ENCODE results near the gene TNP2. TPM values are rescaled to one million over a fixed set of nuclear protein-coding genes. Genes with fewer than 3 reads are reported as not detected.
"Not testable (repeated sequence)": the region's sequence is repeated elsewhere in the genome, so short reads cannot be mapped to it uniquely, and the experiment has no call there.

The TNP2 gene
- total RNA-seq, 1 donor from 2014 or later, result not detected

- ATAC-seq, result no peak
- no peak for DNase-seq
Measured at GRCh38 chr16:11301645-11302501, 32.7 kb upstream of the TNP2 start.

GRCh38 chr16:11300560-11300892 is 31.4 kb upstream of the TNP2 start:
- intact Hi-C loops (cut with micrococcal nuclease), result no loop called here
- DNase-seq, result no peak
- no peak for ATAC-seq

More at GRCh38 chr16:11301645-11302501, 32.7 kb upstream of the TNP2 start:
- intact Hi-C loops (cut with micrococcal nuclease), result no loop called here

- ATAC-seq (no peak), DNase-seq (no peak)
- intact Hi-C loops (cut with micrococcal nuclease), result no loop called here
Measured at GRCh38 chr16:11299865-11300559, 30.9 kb upstream of the TNP2 start.

GRCh38 chr16:11298950-11299547 is 29.9 kb upstream of the TNP2 start:
- DNase-seq; ATAC-seq; intact Hi-C loops (cut with micrococcal nuclease): not testable (repeated sequence)

GRCh38 chr16:11298143-11298900 is 29.2 kb upstream of the TNP2 start:
- intact Hi-C loops (cut with micrococcal nuclease), result no loop called here
- no peak for ATAC-seq
- DNase-seq, result no peak

- intact Hi-C loops (cut with micrococcal nuclease), result no loop called here
- DNase-seq (peak; percentile 87), ATAC-seq (peak; percentile 99)
Measured at GRCh38 chr16:11297492-11298142, 28.5 kb upstream of the TNP2 start.

- DNase-seq, result no peak
- intact Hi-C loops (cut with micrococcal nuclease), result no loop called here
- ATAC-seq, result peak; percentile 85
Measured at GRCh38 chr16:11296706-11297491, 27.8 kb upstream of the TNP2 start.

- no peak for ATAC-seq
Measured at GRCh38 chr16:11296351-11296705, 27.2 kb upstream of the TNP2 start.

GRCh38 chr16:11295672-11296071 is 26.5 kb upstream of the TNP2 start:
- ATAC-seq (no peak), DNase-seq (no peak)
- intact Hi-C loops (cut with micrococcal nuclease), result no loop called here

More at GRCh38 chr16:11296351-11296705, 27.2 kb upstream of the TNP2 start:
- intact Hi-C loops (cut with micrococcal nuclease), result no loop called here
- DNase-seq, result no peak

GRCh38 chr16:11292076-11292748 is 23.1 kb upstream of the TNP2 start:
- DNase-seq, result no peak
- intact Hi-C loops (cut with micrococcal nuclease), result no loop called here
- ATAC-seq, result no peak

GRCh38 chr16:11291091-11291703 is 22.1 kb upstream of the TNP2 start:
- no peak for DNase-seq
- intact Hi-C loops (cut with micrococcal nuclease), result no loop called here

GRCh38 chr16:11290102-11290893 is 21.2 kb upstream of the TNP2 start:
- DNase-seq (no peak), ATAC-seq (no peak)
- intact Hi-C loops (cut with micrococcal nuclease), result no loop called here

More at GRCh38 chr16:11291091-11291703, 22.1 kb upstream of the TNP2 start:
- ATAC-seq, result no peak

- ATAC-seq; DNase-seq; intact Hi-C loops (cut with micrococcal nuclease): not testable (repeated sequence)
Measured at GRCh38 chr16:11289696-11290095, 20.6 kb upstream of the TNP2 start.

- DNase-seq, result no peak
- no peak for ATAC-seq
- intact Hi-C loops (cut with micrococcal nuclease), result no loop called here
Measured at GRCh38 chr16:11289202-11289601, 20.1 kb upstream of the TNP2 start.

GRCh38 chr16:11285842-11286241 is 16.7 kb upstream of the TNP2 start:
- no peak for DNase-seq
- intact Hi-C loops (cut with micrococcal nuclease), result no loop called here
- ATAC-seq, result no peak

GRCh38 chr16:11283820-11284248 is 14.7 kb upstream of the TNP2 start:
- intact Hi-C loops (cut with micrococcal nuclease), result no loop called here

More at GRCh38 chr16:11283820-11284248, 14.7 kb upstream of the TNP2 start:
- DNase-seq, result no peak
- ATAC-seq, result no peak

All from left ventricle myocardium superior (tissue), 1 donor.